Activated T-cell treated with anti-CD3 and anti-CD28 coated beads, Interleukin-2, amount 50 U/mL, for 4 hours (primary cell): Measurements from ENCODE around the gene MFAP1. TPM values are rescaled to one million over a fixed set of nuclear protein-coding genes. Genes with fewer than 3 reads are reported as not detected.
"Not testable (repeated sequence)": the region's sequence is repeated elsewhere in the genome, so short reads cannot be mapped to it uniquely, and the experiment has no call there.

Experiments
- ATAC-seq, 2 donors: fragments of 200-7000 bp; cut with Tn5 transposase; one replicate each; pipeline ENCODE4 v1.10.0; 2021
- DNase-seq: peaks from one replicate; pipeline ENCODE4 v3.0.0-alpha.2; 2020
- H3K27me3 Mint-ChIP-seq: one replicate; pipeline ENCODE4 v1.8.0; 2021; ENCODE audit warnings: low read depth, mixed read lengths
- H3K36me3 Mint-ChIP-seq: one replicate; pipeline ENCODE4 v1.8.0; 2022; ENCODE audit warnings: mixed read lengths; ENCODE audit not compliant: insufficient read depth
- H3K4me1 Mint-ChIP-seq: one replicate; pipeline ENCODE4 v1.8.0; 2021; ENCODE audit warnings: low read depth, mixed read lengths
- H3K4me3 Mint-ChIP-seq: one replicate; pipeline ENCODE4 v1.8.0; 2021; ENCODE audit warnings: mild to moderate bottlenecking, moderate library complexity, mixed read lengths
- H3K9me3 Mint-ChIP-seq: one replicate; pipeline ENCODE4 v1.8.0; 2021; ENCODE audit warnings: mixed read lengths
- total RNA-seq, 3 donors: library from RNA; stranded (reverse); gene quantifications; one replicate each; pipeline ENCODE4 v1.2.1, GENCODE V29; 2021

MFAP1 gene, protein sequence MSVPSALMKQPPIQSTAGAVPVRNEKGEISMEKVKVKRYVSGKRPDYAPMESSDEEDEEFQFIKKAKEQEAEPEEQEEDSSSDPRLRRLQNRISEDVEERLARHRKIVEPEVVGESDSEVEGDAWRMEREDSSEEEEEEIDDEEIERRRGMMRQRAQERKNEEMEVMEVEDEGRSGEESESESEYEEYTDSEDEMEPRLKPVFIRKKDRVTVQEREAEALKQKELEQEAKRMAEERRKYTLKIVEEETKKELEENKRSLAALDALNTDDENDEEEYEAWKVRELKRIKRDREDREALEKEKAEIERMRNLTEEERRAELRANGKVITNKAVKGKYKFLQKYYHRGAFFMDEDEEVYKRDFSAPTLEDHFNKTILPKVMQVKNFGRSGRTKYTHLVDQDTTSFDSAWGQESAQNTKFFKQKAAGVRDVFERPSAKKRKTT
- 10 to 100 TPM; 37.0 to 38.0 (median 37.4) TPM for total RNA-seq

DNA sequence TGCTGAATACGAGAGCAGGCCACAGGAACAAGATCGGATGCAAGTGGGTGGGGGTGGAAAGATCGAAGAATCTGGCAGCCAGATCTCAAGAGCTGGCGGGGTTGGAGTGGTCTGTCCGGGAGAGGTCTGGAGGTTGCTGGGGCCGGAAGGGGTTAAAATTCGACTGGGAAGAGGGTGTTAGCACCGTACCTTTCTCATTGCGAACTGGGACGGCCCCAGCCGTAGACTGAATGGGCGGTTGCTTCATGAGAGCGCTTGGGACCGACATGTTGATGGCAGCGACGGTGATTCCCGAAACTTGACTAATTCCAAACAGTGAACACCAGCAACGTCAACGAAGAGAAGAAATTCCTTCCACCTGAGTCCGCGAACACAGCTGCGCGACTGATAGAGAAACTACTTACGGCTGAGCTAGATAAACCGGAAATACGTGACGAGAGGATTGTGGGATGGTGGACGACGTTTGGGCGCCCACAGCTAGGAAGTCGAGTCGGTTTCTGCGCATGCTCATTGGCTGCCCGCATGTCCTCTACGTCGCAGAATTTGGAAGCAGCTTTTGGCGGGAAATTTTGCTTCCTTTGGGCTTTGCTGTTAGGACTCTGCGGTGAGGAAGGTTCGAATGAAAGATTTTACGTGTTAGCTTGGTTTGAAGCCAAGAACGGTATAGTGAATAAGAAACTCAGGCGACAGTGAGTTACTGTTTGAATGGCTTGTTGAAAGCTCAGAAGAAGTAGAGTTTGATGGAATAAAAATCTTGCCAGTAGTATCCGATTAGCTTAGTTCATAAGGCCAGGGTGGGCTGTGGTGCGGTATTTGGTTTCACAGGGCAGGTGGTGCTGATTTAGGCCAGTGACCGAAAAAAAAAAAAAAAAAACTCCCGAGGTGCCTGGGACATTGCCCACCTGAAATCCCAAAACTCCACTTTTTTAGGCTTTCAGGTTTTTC, at the start of gene MFAP1:
TSS of gene MFAP1 (minus strand) at position 389 of the 945 bp plus-strand sequence. CDS start at position 268, 121 bp downstream.
- H3K4me1 Mint-ChIP-seq = peaks cover 63% of the 10 kb centered on the region
- ATAC-seq (peak; percentile 84 to 85), DNase-seq (peak; percentile 85)
- H3K4me3 Mint-ChIP-seq = peak within 1 kb of the TSS; percentile 91
- H3K36me3 Mint-ChIP-seq = peaks cover 9% of the 10 kb centered on the region
- H3K27me3 Mint-ChIP-seq = no peaks in the 10 kb centered on the region
- no peaks in the 10 kb centered on the region for H3K9me3 Mint-ChIP-seq

DNA sequence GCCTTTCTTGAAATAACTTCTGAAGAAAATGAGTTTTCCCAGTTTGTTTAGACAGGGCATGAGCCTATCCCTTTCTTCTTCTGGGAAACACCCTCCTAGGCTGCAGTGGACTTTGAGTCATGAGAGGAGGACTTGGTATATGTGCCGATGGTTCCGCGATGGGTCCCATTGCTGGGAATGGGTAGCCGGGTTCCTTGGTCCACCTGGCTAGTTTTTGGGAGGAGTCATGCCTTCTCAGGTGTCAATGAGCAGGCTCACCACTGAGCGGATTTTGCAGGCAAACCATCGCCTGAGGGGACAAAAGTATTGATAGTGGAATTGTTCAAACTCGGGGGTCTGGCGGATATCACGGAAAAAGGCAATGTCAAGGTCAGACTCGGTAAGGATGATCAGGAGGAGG, 49.2 kb upstream of the MFAP1 start:
- Mint-ChIP-seq H3K4me1 (no peaks in the 10 kb centered on the region), H3K36me3 (peaks cover 2% of the 10 kb centered on the region), H3K9me3 (no peaks in the 10 kb centered on the region), H3K4me3 (no peak overlapping the region), H3K27me3 (no peaks in the 10 kb centered on the region)
- DNase-seq = no peak
- ATAC-seq = no peak

DNA sequence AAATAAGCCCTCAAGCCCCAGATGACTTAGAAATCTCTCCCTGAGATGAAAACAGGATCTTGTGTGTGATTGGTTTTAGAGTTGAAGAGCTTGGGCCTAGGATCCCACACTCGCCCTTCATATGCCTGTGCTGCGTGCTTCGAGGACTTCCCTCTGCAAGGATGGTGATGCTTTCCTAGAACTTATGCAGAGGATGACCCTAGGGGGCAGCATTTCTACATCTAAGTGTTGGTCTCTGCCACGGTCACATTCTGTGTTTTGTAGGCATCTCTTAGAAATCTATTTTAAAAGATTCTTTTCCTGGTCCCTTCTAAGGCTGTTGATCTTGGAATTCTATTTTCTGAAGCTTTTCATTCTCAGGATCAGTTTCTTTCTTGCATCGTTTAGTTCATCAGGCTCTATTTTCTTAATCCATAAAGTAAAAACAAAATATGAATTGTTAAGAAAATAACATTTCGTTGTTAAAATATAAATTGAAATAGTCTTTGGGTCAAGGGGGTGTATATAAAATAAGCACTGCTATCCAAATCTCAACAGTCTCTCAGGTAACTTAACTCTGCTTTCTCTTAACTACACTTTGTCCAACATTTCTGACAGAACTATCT, 48.0 kb upstream of the MFAP1 start:
- Mint-ChIP-seq H3K4me1 (no peaks in the 10 kb centered on the region), H3K4me3 (no peak overlapping the region), H3K9me3 (no peaks in the 10 kb centered on the region), H3K27me3 (no peaks in the 10 kb centered on the region), H3K36me3 (peaks cover 3% of the 10 kb centered on the region)
- no peak for DNase-seq
- no peak for ATAC-seq

DNA sequence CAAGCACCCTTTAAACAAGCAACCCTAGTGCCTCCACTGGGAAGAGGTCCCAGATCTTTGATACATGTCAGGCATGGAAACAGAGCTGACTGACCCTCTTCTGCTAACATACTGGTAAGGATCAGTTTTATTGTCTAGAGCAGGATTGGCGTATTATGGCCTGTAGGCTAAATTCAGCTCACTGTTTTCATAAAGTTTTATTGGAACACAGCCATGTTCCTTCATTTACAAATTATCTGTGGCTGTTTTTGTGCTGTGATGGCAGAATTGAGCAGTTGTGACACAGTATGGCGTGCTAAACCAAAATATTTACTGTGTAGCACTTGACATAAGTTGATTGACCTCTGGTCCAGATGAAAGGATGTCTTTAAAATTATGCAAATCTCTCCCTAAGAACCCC, 47.3 kb upstream of the MFAP1 start:
- Mint-ChIP-seq H3K36me3 (peaks cover 4% of the 10 kb centered on the region), H3K4me3 (no peak overlapping the region), H3K4me1 (no peaks in the 10 kb centered on the region), H3K9me3 (no peaks in the 10 kb centered on the region), H3K27me3 (no peaks in the 10 kb centered on the region)
- ATAC-seq (no peak), DNase-seq (no peak)

DNA sequence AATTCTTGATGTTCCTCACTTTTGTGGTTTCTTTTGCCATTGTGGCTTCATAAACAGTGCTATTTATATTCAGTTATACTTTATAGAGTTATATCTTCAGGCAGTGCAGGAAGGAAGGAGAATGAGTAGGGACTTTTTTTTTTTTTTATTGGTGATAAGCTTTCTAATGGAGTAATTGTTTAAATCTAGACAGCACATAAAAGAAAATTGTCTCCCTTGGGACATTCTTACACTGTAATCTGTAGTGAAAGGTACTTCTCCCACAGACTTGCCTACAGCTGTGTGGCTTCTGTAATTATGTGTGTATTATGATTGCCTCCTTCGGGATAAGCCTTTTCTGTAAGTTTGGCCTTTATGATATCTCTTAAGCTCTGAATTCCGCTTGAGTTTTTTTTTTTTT, 43.9 kb upstream of the MFAP1 start:
- Mint-ChIP-seq H3K4me1 (no peaks in the 10 kb centered on the region), H3K36me3 (peaks cover 14% of the 10 kb centered on the region), H3K9me3 (no peaks in the 10 kb centered on the region), H3K4me3 (no peak overlapping the region), H3K27me3 (no peaks in the 10 kb centered on the region)
- DNase-seq (no peak), ATAC-seq (no peak)

DNA sequence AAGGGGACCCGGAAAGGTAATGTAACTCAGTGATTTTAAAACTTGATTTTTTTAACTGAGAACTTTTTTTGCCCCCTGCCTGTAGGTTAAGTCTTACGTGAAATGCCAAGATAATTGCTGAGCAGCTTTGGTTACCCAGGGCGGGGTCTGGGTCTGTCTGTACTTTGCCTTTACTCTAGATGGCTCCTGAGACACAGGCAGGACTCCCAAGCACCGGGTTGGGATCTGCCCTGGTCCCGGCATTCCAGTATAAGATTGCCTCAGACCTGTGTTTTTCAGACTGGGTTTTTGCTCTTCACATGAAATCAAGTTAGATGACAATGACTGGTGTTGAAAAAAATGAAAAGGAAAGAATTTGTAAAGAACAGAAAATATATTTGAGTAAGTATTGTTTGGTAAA, 42.6 kb upstream of the MFAP1 start:
- ATAC-seq (no peak), DNase-seq (no peak)
- Mint-ChIP-seq H3K9me3 (no peaks in the 10 kb centered on the region), H3K4me1 (no peaks in the 10 kb centered on the region), H3K27me3 (no peaks in the 10 kb centered on the region), H3K36me3 (peaks cover 14% of the 10 kb centered on the region), H3K4me3 (no peak overlapping the region)

DNA sequence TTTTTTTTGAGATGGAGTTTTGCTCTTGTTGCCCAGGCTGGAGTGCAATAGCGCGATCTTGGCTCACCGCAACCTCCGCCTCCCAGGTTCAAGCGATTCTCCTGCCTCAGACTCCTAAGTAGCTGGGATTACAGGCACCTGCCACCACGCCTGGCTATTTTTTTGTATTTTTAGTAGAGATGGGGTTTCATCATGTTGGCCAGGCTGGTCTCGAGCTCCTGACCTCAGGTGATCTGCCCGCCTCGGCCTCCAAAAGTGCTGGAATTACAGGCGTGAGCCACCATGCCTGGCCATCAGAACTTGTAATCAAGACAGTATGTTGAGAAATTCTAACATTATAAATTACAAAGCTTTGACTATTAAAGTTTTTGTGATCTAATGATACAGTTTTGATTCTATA, 42.1 kb upstream of the MFAP1 start:
- H3K4me1 Mint-ChIP-seq, DNase-seq, ATAC-seq, H3K27me3 Mint-ChIP-seq, H3K4me3 Mint-ChIP-seq, H3K9me3 Mint-ChIP-seq: not testable (repeated sequence)
- H3K36me3 Mint-ChIP-seq = peaks cover 12% of the 10 kb centered on the region

DNA sequence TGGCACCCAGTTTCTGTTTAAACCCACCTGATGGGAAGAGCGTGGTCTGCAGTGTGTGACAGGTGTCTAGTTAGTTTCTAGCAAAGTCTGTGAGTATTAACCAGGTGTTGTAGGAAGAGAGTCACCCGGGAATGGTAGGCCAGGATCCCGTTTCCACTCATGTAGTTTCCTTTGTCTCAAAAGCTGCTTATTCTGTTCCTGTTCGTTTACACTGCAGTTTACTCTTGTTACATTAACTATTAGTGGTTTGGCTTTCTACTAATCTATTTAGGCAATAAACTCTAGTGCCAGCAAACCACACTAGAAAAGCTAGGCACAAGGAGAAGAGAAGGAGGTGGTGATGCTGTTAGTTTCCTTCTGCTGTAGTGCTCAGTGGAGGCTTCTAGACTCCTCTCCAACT, 35.1 kb upstream of the MFAP1 start:
- Mint-ChIP-seq H3K9me3 (no peaks in the 10 kb centered on the region), H3K4me3 (no peak overlapping the region), H3K36me3 (peaks cover 23% of the 10 kb centered on the region)

DNA sequence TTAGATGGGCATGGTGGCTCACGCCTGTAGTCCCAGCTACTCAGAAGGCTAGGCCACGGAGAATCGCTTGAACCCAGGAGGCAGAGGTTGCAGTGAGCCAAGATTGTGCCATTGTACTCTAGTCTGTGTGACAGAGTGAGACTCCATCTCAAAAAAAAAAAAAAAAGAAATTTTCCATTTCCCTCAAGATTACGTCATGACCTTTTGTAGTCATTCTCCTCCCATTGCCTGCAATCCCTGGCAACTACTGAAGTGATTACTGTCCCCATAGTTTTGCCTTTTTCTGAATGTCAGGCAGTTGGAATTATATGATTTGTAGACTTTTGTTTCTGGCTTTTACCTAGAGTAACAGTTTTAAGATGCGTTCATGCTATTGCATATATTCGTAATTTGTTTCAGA, 30.3 kb upstream of the MFAP1 start:
- no peaks in the 10 kb centered on the region for H3K4me1 Mint-ChIP-seq
- DNase-seq = no peak
- peaks cover 34% of the 10 kb centered on the region for H3K36me3 Mint-ChIP-seq
- no peaks in the 10 kb centered on the region for H3K27me3 Mint-ChIP-seq
- ATAC-seq = no peak
- H3K9me3 Mint-ChIP-seq = no peaks in the 10 kb centered on the region
- no peak overlapping the region for H3K4me3 Mint-ChIP-seq

More for the DNA sequence above, 35.1 kb upstream of the MFAP1 start:
- Mint-ChIP-seq H3K4me1 (no peaks in the 10 kb centered on the region), H3K27me3 (no peaks in the 10 kb centered on the region)
- no peak for ATAC-seq
- DNase-seq = no peak

DNA sequence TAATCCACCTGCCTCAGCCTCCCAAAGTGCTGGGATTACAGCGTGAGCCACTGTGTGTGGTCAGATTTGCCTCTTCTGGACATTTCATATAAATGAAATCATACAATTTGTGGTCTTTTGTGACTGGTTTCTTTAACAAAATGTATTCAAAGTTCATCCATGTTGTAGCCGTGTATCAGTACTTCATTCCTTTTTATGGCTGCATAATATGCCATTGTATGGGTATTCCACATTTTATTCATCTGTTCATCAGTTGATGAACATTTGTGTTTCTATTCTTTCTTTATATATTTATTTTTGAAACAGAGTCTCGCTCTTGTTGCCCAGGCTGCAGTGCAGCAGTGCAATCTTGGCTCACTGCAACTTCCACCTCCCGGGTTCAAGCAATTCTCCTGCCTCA, 28.1 kb upstream of the MFAP1 start:
- peaks cover 23% of the 10 kb centered on the region for H3K36me3 Mint-ChIP-seq
- H3K4me3 Mint-ChIP-seq = no peak overlapping the region
- H3K9me3 Mint-ChIP-seq = no peaks in the 10 kb centered on the region
- H3K27me3 Mint-ChIP-seq = no peaks in the 10 kb centered on the region
- ATAC-seq (no peak), DNase-seq (no peak)
- H3K4me1 Mint-ChIP-seq = no peaks in the 10 kb centered on the region

DNA sequence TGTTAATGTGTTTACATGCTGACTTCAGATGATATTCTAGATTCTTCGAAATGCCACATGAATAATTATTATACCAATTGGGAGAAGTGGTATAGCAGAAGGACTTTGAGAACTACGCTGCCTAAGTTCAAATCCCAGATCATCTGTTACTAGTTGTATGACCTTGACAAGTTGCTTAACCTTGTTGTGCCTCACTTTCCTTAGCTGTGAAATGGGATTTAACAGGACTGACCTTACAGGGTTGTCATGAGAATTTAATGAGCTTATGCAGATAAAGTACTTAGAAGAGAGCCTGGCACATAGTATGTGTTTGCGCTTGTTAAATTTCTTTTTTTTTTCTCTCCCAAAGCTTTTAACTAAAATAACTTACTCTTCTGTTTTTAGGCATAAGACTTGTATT, 26.8 kb upstream of the MFAP1 start:
- Mint-ChIP-seq H3K27me3 (no peaks in the 10 kb centered on the region), H3K4me1 (no peaks in the 10 kb centered on the region), H3K4me3 (no peak overlapping the region), H3K9me3 (no peaks in the 10 kb centered on the region), H3K36me3 (peaks cover 20% of the 10 kb centered on the region)
- DNase-seq (no peak), ATAC-seq (no peak)

DNA sequence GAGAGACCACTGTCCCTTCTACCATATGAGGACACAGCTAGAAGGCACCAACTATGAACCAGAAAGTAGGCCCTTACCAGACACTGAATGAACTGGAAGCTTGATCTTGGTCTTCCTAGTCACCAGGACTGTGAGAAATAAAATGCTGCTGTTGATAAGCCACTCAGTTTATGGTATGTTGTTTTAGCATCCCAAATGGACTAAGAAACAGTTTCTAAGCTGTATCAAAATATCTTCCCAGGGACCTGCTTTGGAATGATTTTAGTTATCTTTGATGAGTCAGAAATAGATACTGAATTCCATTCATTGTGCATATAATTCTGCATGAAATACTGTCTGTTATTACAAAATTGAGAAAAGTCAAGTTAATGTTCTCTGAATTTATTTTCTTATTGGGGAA, 20.9 kb upstream of the MFAP1 start:
- Mint-ChIP-seq H3K27me3 (no peaks in the 10 kb centered on the region), H3K36me3 (peaks cover 19% of the 10 kb centered on the region), H3K9me3 (no peaks in the 10 kb centered on the region), H3K4me3 (no peak overlapping the region), H3K4me1 (no peaks in the 10 kb centered on the region)
- ATAC-seq (no peak), DNase-seq (no peak)

DNA sequence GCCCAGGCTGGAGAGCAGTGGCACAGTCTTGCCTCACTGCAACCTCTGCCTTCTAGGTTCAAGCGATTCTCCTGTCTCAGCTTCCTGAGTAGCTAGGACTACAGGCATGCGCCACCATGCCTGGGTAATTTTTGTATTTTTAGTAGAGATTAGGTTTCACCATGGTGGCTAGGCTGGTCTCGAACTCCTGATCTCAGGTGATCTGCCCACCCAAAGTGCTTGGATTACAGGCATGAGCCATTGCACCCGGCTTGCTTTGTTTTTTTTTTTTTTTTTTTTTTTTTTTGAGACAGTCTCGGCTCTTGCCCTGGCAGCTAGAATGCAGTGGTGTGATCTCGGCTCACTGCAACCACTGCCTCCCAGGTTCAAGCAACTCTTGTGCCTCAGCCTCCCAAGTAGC, 8.0 kb upstream of the MFAP1 start:
- not testable (repeated sequence) for DNase-seq, H3K9me3 Mint-ChIP-seq, ATAC-seq, H3K27me3 Mint-ChIP-seq
- H3K4me3 Mint-ChIP-seq = peak overlapping the region; percentile 28
- peaks cover 30% of the 10 kb centered on the region for H3K4me1 Mint-ChIP-seq
- H3K36me3 Mint-ChIP-seq = peaks cover 25% of the 10 kb centered on the region

DNA sequence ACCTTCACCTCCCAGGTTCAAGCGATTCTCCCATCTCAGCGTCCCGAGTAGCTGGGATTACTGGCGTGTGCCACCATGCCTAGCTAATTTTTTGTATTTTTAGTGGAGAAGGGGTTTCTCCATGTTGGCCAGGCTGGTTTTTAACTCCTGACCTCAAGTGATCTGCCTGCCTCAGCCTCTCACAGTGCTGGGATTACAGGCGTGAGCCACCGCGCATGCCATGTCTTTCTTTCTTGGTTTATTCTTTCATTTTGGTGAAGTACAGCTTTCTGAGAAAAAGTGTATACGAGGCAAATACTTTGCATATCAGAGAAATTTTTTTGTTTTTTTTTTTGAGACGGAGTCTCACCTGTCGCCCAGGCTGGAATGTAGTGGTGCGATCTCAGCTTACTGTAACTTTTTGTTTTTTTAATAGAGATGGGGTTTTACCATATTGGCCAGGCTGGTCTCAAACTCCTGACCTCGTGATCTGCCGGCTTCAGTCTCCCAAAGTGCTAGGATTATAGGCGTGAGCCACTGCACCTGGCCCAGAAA, 7.1 kb upstream of the MFAP1 start:
- H3K36me3 Mint-ChIP-seq = peaks cover 25% of the 10 kb centered on the region
- not testable (repeated sequence) for DNase-seq, H3K4me3 Mint-ChIP-seq, H3K27me3 Mint-ChIP-seq, H3K9me3 Mint-ChIP-seq, ATAC-seq
- peaks cover 37% of the 10 kb centered on the region for H3K4me1 Mint-ChIP-seq
